ENCODE measurements around the gene YIPF2. TPM values are rescaled to one million over a fixed set of nuclear protein-coding genes. Genes with fewer than 3 reads are reported as not detected.

The YIPF2 gene
- total and polyA plus RNA-seq, 2 of the 4 experiments (the other 2 are of a cell fraction): 61.5 to 78.0 TPM

DNA sequence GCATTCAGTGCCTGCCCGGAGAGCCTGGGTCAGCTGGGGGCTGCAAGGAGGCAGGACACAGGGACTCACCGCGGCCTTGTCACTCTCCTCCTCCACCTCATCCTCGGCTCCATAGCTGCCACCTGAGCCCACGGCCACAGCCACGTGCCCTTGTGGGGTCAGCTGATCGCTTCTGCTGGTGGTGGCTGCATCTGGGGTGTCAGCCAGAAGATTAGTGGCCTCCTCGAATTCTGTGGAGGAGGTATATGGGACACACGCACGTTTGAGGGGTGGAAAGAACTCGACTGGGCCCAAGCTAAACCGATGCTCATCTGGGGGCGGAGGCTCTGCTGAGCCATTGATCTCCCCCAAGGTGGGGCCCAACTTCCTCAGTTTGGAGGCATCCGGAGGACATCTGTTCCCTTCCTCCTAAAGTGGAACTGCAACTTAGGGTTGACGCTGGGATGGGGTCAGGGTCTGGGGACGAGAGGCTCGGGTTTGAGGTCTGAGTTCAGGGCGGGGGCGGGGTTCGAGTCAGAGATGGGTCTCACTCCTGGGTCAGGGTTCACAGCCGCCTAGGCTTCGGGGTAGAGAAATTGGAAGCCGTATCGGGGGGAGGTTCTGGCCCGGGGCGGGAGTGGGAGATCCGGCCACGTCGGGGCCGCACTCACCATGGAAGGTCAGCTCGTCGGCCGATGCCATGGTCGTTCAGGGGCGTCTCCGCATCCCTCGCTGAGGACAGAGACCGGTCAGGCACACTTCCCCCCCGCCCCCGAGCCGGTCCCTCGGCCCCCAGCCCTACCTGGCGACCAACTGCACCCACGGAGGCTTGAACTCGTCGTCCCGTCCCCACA lies 493 bp downstream of the YIPF2 start:
- Histone ChIP-seq H3K9ac (ENCODE audit: low read depth, low read length) (peak overlapping the region; percentile 80), H3K27me3 (ENCODE audit: control insufficient read depth, insufficient read depth, low read length) (no peaks in the 10 kb centered on the region), H2AK5ac (ENCODE audit: low read depth, low read length) (peak overlapping the region; percentile 99), H3K27ac (ENCODE audit: insufficient read depth, low read length) (peak overlapping the region; percentile 68), H2BK5ac (ENCODE audit: low read depth, low read length, poor library complexity, severe bottlenecking) (peak overlapping the region; percentile 71), H4K8ac (ENCODE audit: low read depth in 2 of 2, low read length in 2 of 2) (peak overlapping the region; percentile 96 to 100), H4K91ac (ENCODE audit: insufficient read depth, low read depth, low read length) (peak overlapping the region; percentile 95), H3K4ac (ENCODE audit: low read depth, low read length) (peak overlapping the region; percentile 98), H3K4me3 (ENCODE audit: insufficient read depth, low read depth, low read length) (peak overlapping the region; percentile 86), H3K9me3 (ENCODE audit: control insufficient read depth, insufficient read depth, low read length) (no peaks in the 10 kb centered on the region), H3K4me1 (ENCODE audit: control insufficient read depth, insufficient read depth, low read length) (peaks cover 12% of the 10 kb centered on the region), H2BK120ac (ENCODE audit: low read depth, low read length) (peak overlapping the region; percentile 67), H4K20me1 (ENCODE audit: insufficient read depth, low read length) (peaks cover 10% of the 10 kb centered on the region), H2AFZ (replicated peaks; ENCODE audit: low read length, poor library complexity) (peak overlapping the region; percentile 96), H2AK9ac (replicated peaks; ENCODE audit: low read depth, low read length, poor library complexity) (peak overlapping the region; percentile 97), H3K9me1 (ENCODE audit: insufficient read depth, low read length) (peaks cover 9% of the 10 kb centered on the region), H3K56ac (ENCODE audit: extremely low read depth, insufficient read depth, low read length) (peak overlapping the region; percentile 54), H3K23ac (ENCODE audit: low read depth, low read length) (peak overlapping the region; percentile 87), H3K18ac (ENCODE audit: low read depth, low read length) (peak overlapping the region; percentile 40), H3K4me2 (ENCODE audit: low read depth, low read length) (peak overlapping the region; percentile 99), H3K14ac (replicated peaks; ENCODE audit: low read depth, low read length) (peak overlapping the region; percentile 95), H4K5ac (ENCODE audit: low read depth, low read length) (peak overlapping the region; percentile 98), H2BK15ac (ENCODE audit: low read depth, low read length) (peak overlapping the region; percentile 5; the same call in 1 of the 3 replicates), H3K79me1 (ENCODE audit: low read depth in 1 of 2, low read length in 2 of 2) (peaks cover 14 to 49% of the 10 kb centered on the region in 2 experiments), H3K36me3 (ENCODE audit: control insufficient read depth, insufficient read depth, low read length) (peaks cover 32% of the 10 kb centered on the region), H2BK20ac (ENCODE audit: low read depth, low read length) (no peak overlapping the region; the same call in none of the 2 replicates)
- TF ChIP-seq MAZ (IDR thresholded peaks at IDR 0.05; ENCODE audit: borderline replicate concordance, low read depth, low read length): no peak
- TF ChIP-seq, protein P1, sequence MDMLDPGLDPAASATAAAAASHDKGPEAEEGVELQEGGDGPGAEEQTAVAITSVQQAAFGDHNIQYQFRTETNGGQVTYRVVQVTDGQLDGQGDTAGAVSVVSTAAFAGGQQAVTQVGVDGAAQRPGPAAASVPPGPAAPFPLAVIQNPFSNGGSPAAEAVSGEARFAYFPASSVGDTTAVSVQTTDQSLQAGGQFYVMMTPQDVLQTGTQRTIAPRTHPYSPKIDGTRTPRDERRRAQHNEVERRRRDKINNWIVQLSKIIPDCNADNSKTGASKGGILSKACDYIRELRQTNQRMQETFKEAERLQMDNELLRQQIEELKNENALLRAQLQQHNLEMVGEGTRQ (IDR thresholded peaks at IDR 0.05; ENCODE audit: low read depth, low read length): peak; percentile 61; the same call in 1 of the 2 replicates
- POLR2A ChIA-PET (ENCODE audit: unreplicated experiment): no interaction called here
- intact Hi-C loops (cut with micrococcal nuclease) (loop anchor here (5.0 kb wide), 1 partner anchor 56 kb away; the partner anchor contains the start of gene CARM1), dilution Hi-C loops (cut with HindIII; ENCODE audit: low sequenced_read_pairs, unreplicated experiment) (no loop called here), in situ Hi-C loops (cut with MboI; ENCODE audit: low sequenced_read_pairs) (no loop called here)
- ATAC-seq (ENCODE audit: low read depth) (peak; percentile 12), DNase-seq (no peak)
- WGBS, 2 experiments (ENCODE audit: extremely low coverage in 2 of 2, insufficient read length in 1 of 2): 0% methylated on average over 9 of the region's 47 CpGs; no CpG with 5 or more reads in 1 of the 2 experiments
- CTCF ChIA-PET: no interaction called here
- no TSS peak for BruUV-seq (replicated peaks)
